ENCODE data around the gene TXNIP. TPM values are rescaled to one million over a fixed set of nuclear protein-coding genes. Genes with fewer than 3 reads are reported as not detected.

The TXNIP gene
- total RNA-seq, 1 experiment from 2014 or later: 131 TPM

GRCh38 chr1:145974721-145975120 lies 21.7 kb downstream of the TXNIP start:
- POLR2A ChIA-PET (ENCODE audit: unreplicated experiment): no interaction called here
- CTCF ChIA-PET: no interaction called here
- intact Hi-C loops (cut with micrococcal nuclease; ENCODE audit: unreplicated experiment): loop anchor here (2.0 to 5.0 kb wide), 2 partner anchors 57 to 126 kb away; partner anchors contain the start of gene PEX11B

DNA sequence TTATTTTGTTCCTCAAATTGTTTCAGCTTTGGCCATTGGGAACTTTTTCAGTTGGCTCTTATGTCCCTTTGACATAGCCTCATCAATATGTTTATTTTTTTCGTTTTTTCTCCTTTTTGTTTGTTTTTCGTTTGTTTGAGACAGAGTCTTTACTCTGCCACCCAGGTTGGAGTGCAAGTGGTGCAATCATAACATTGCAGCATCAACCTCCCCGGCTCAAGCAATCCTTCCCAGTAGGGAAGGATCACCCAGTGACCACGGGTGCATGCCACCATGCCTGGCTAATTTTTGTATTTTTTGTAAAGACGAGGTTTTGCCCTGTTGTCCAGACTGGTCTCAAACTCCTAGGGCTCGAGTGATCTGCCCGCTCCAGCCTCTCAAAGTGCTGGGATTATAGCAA lies 23.8 kb downstream of the TXNIP start:
- Histone ChIP-seq H3K79me2 (ENCODE audit: low read depth) (no peaks in the 10 kb centered on the region), H4K20me1 (ENCODE audit: insufficient read depth) (no peaks in the 10 kb centered on the region), H3K27me3 (ENCODE audit: insufficient read depth, low read depth) (no peaks in the 10 kb centered on the region), H3K9me3 (ENCODE audit: insufficient read depth, low read depth) (no peaks in the 10 kb centered on the region), H3K9me2 (ENCODE audit: insufficient read depth) (no peaks in the 10 kb centered on the region), H3K27ac (no peak overlapping the region), H3F3A (ENCODE audit: insufficient read depth, low read depth) (peaks cover 3% of the 10 kb centered on the region; the same call in 1 of the 2 replicates), H3K4me3 (no peak overlapping the region), H3K4me2 (no peak overlapping the region), H3K36me3 (ENCODE audit: low read depth) (no peaks in the 10 kb centered on the region), H3K4me1 (replicated peaks; ENCODE audit: insufficient read depth) (peaks cover under 1% of the 10 kb centered on the region), H2AFZ (no peak overlapping the region)
- intact Hi-C loops (cut with micrococcal nuclease; ENCODE audit: unreplicated experiment): no loop called here
- BruUV-seq (replicated peaks): no TSS peak
- POLR2A ChIA-PET (ENCODE audit: unreplicated experiment): no interaction called here
- DNase-seq: no peak
- no peak for TF ChIP-seq EZH2 (IDR thresholded peaks at IDR 0.05; ENCODE audit: low read depth)
- TF ChIP-seq CTCF (conservative IDR thresholded peaks at IDR 0.05): no peak
- CTCF ChIA-PET: no interaction called here

More at GRCh38 chr1:145974721-145975120, 21.7 kb downstream of the TXNIP start:
- Histone ChIP-seq H3K79me2 (ENCODE audit: low read depth) (no peaks in the 10 kb centered on the region), H4K20me1 (ENCODE audit: insufficient read depth) (no peaks in the 10 kb centered on the region), H3K9me2 (ENCODE audit: insufficient read depth) (no peaks in the 10 kb centered on the region), H3K4me2 (no peak overlapping the region), H3K27me3 (ENCODE audit: insufficient read depth, low read depth) (no peaks in the 10 kb centered on the region), H3K9me3 (ENCODE audit: insufficient read depth, low read depth) (no peaks in the 10 kb centered on the region), H3K36me3 (ENCODE audit: low read depth) (no peaks in the 10 kb centered on the region), H3F3A (ENCODE audit: insufficient read depth, low read depth) (peaks cover 21% of the 10 kb centered on the region), H3K4me1 (replicated peaks; ENCODE audit: insufficient read depth) (peaks cover 20% of the 10 kb centered on the region), H3K4me3 (no peak overlapping the region), H3K27ac (no peak overlapping the region), H2AFZ (no peak overlapping the region)
- no TSS peak for BruUV-seq (replicated peaks)
- TF ChIP-seq CTCF (conservative IDR thresholded peaks at IDR 0.05) (no peak), EZH2 (IDR thresholded peaks at IDR 0.05; ENCODE audit: low read depth) (no peak)
- no peak for DNase-seq

GRCh38 chr1:145967288-145967687 lies 29.1 kb downstream of the TXNIP start:
- no peak for DNase-seq
- no peaks in the 10 kb centered on the region for H3K9me3 ChIP-seq (ENCODE audit: insufficient read depth, low read depth)
- H3K9me2 ChIP-seq (ENCODE audit: insufficient read depth): no peaks in the 10 kb centered on the region
- H3F3A ChIP-seq (ENCODE audit: insufficient read depth, low read depth): peaks cover 17% of the 10 kb centered on the region
- no peaks in the 10 kb centered on the region for H3K79me2 ChIP-seq (ENCODE audit: low read depth)
- ChIA-PET CTCF (interaction anchor here (0.6 kb wide), 1 partner anchor 114 kb away, joined by 4 read pairs; no protein-coding TSS in a partner anchor), POLR2A (ENCODE audit: unreplicated experiment) (interaction anchor here (0.6 kb wide), 1 partner anchor 235 kb away, joined by 14 read pairs; no protein-coding TSS in a partner anchor)
- no peaks in the 10 kb centered on the region for H3K27me3 ChIP-seq (ENCODE audit: insufficient read depth, low read depth)
- no peaks in the 10 kb centered on the region for H4K20me1 ChIP-seq (ENCODE audit: insufficient read depth)
- no peak overlapping the region for H2AFZ ChIP-seq
- no peak overlapping the region for H3K27ac ChIP-seq
- no peak overlapping the region for H3K4me2 ChIP-seq
- H3K4me3 ChIP-seq: no peak overlapping the region
- H3K36me3 ChIP-seq (ENCODE audit: low read depth): no peaks in the 10 kb centered on the region
- no TSS peak for BruUV-seq (replicated peaks)
- no peak for TF ChIP-seq EZH2 (IDR thresholded peaks at IDR 0.05; ENCODE audit: low read depth)
- TF ChIP-seq CTCF (conservative IDR thresholded peaks at IDR 0.05): no peak
- peaks cover 22% of the 10 kb centered on the region for H3K4me1 ChIP-seq (replicated peaks; ENCODE audit: insufficient read depth)
- intact Hi-C loops (cut with micrococcal nuclease; ENCODE audit: unreplicated experiment): no loop called here
